Activated CD8-positive, alpha-beta T cell treated with anti-CD3 and anti-CD28 coated beads for 36 hours (primary cell): ENCODE results near the gene RAB3GAP1. TPM values are rescaled to one million over a fixed set of nuclear protein-coding genes. Genes with fewer than 3 reads are reported as not detected.

Experiments
- ATAC-seq: fragments of 200-7000 bp; cut with Tn5 transposase; one replicate; pipeline ENCODE4 v1.10.0; 2021; ENCODE audit warnings: mild to moderate bottlenecking, moderate library complexity
- CTCF ChIA-PET: fragments of 350-600 bp; sonication (Branson Sonifier 250); formaldehyde crosslinking; loops from one replicate; lab custom pipeline; 2021; ENCODE audit warnings: antibody characterized with exemption; lab: Charles Lee
- POLR2A ChIA-PET: fragments of 350-600 bp; sonication (Branson Sonifier 250); formaldehyde crosslinking; loops from one replicate; lab custom pipeline; 2021; ENCODE audit warnings: antibody characterized with exemption; lab: Charles Lee
- DNase-seq: peaks from one replicate; pipeline ENCODE4 v3.0.0-alpha.2; 2020
- H3K27ac Mint-ChIP-seq: one replicate; pipeline ENCODE4 v1.8.0; 2021; ENCODE audit warnings: mild to moderate bottlenecking, mixed read lengths
- H3K27me3 Mint-ChIP-seq: one replicate; pipeline ENCODE4 v1.8.0; 2021; ENCODE audit warnings: mixed read lengths
- H3K36me3 Mint-ChIP-seq: one replicate; pipeline ENCODE4 v1.8.0; 2021; ENCODE audit warnings: low read depth, mixed read lengths
- H3K4me1 Mint-ChIP-seq: one replicate; pipeline ENCODE4 v1.8.0; 2021; ENCODE audit warnings: low read depth, mixed read lengths
- H3K4me3 Mint-ChIP-seq: one replicate; pipeline ENCODE4 v1.8.0; 2021; ENCODE audit warnings: mild to moderate bottlenecking, moderate library complexity, mixed read lengths
- H3K9me3 Mint-ChIP-seq: one replicate; pipeline ENCODE4 v1.8.0; 2021; ENCODE audit warnings: mixed read lengths
- CTCF ChIP-seq: fragments of 200-600 bp; IDR thresholded peaks from one replicate; pipeline ENCODE4 v1.8.0; 2022; ENCODE audit warnings: antibody characterized with exemption, mild to moderate bottlenecking
- intact Hi-C: fragments of 100-400 bp; cut with micrococcal nuclease; formaldehyde crosslinking; loops from one replicate; pipeline ENCODE4 v1.10.0; 2022
- total RNA-seq, 2 experiments: library from RNA; stranded (reverse); gene quantifications; one replicate each; pipeline ENCODE4 v1.2.3, GENCODE V29; 2021

Gene RAB3GAP1
- total RNA-seq, 2 experiments from 2014 or later = 24.7 to 25.6 TPM

GRCh38 chr2:135037831-135038230 is 14.3 kb upstream of the RAB3GAP1 start:
- DNase-seq (no peak), ATAC-seq (no peak)
- H3K27me3 Mint-ChIP-seq = no peaks in the 10 kb centered on the region
- no peaks in the 10 kb centered on the region for H3K9me3 Mint-ChIP-seq
- H3K4me1 Mint-ChIP-seq = no peaks in the 10 kb centered on the region
- no peaks in the 10 kb centered on the region for H3K36me3 Mint-ChIP-seq
- no peak overlapping the region for H3K27ac Mint-ChIP-seq
- intact Hi-C loops = no loop called here
- POLR2A ChIA-PET = interaction anchor here (0.9 kb wide), 1 partner anchor 12 kb away, joined by 3 read pairs; no protein-coding TSS in a partner anchor
- TF ChIP-seq CTCF = no peak
- H3K4me3 Mint-ChIP-seq = no peak overlapping the region
- CTCF ChIA-PET = interaction anchor here (1.2 kb wide), 1 partner anchor 12 kb away, joined by 3 read pairs; no protein-coding TSS in a partner anchor

- TF ChIP-seq CTCF = peak; percentile 70
- Mint-ChIP-seq H3K4me1 (no peaks in the 10 kb centered on the region), H3K36me3 (no peaks in the 10 kb centered on the region), H3K9me3 (no peaks in the 10 kb centered on the region), H3K27me3 (no peaks in the 10 kb centered on the region), H3K4me3 (no peak overlapping the region), H3K27ac (no peak overlapping the region)
- ATAC-seq (no peak), DNase-seq (peak; percentile 57)
- POLR2A ChIA-PET = no interaction called here
- CTCF ChIA-PET = interaction anchor here (0.6 to 1.5 kb wide), 10 partner anchors 10 to 741 kb away, joined by 3 to 4 read pairs (median 4); no protein-coding TSS in a partner anchor
- intact Hi-C loops = no loop called here
These were observed 8.7 kb upstream of the RAB3GAP1 start for GRCh38 chr2:135043345-135043744.

GRCh38 chr2:135047300-135047699 is 4.8 kb upstream of the RAB3GAP1 start, which contains the start of gene MAP3K19:
TSS of gene MAP3K19 (minus strand) at chr2:135047447. CDS start at chr2:135024647, 22,800 bp downstream.
- no peak for TF ChIP-seq CTCF
- DNase-seq (no peak), ATAC-seq (no peak)
- Mint-ChIP-seq H3K27ac (no peak within 1 kb of the TSS), H3K4me3 (no peak within 1 kb of the TSS), H3K36me3 (no peaks in the 10 kb centered on the region), H3K27me3 (no peaks in the 10 kb centered on the region), H3K9me3 (no peaks in the 10 kb centered on the region), H3K4me1 (peaks cover 7% of the 10 kb centered on the region)
- CTCF ChIA-PET = no interaction called here
- intact Hi-C loops = no loop called here
- POLR2A ChIA-PET = interaction anchor here (1.2 kb wide), 1 partner anchor 53 kb away, joined by 3 read pairs; no protein-coding TSS in a partner anchor

- no peak overlapping the region for H3K4me3 Mint-ChIP-seq
- H3K27me3 Mint-ChIP-seq = no peaks in the 10 kb centered on the region
- intact Hi-C loops = no loop called here
- POLR2A ChIA-PET = interaction anchor here (1.2 to 1.5 kb wide), 2 partner anchors 10 to 52 kb away, joined by 3 to 4 read pairs; no protein-coding TSS in a partner anchor
- TF ChIP-seq CTCF = no peak
- no peaks in the 10 kb centered on the region for H3K36me3 Mint-ChIP-seq
- H3K9me3 Mint-ChIP-seq = no peaks in the 10 kb centered on the region
- H3K4me1 Mint-ChIP-seq = peaks cover 7% of the 10 kb centered on the region
- H3K27ac Mint-ChIP-seq = no peak overlapping the region
- CTCF ChIA-PET = no interaction called here
- no peak for ATAC-seq
- no peak for DNase-seq
These were observed 4.0 kb upstream of the RAB3GAP1 start for GRCh38 chr2:135048122-135048521.

- DNase-seq (no peak), ATAC-seq (no peak)
- Mint-ChIP-seq H3K4me1 (peaks cover 23% of the 10 kb centered on the region), H3K9me3 (no peaks in the 10 kb centered on the region), H3K36me3 (peaks cover 6% of the 10 kb centered on the region), H3K4me3 (peak overlapping the region; percentile 24), H3K27me3 (no peaks in the 10 kb centered on the region), H3K27ac (no peak overlapping the region)
- intact Hi-C loops = no loop called here
- no peak for TF ChIP-seq CTCF
- POLR2A ChIA-PET = interaction anchor here (1.1 kb wide), 1 partner anchor 12 kb away, joined by 3 read pairs; no protein-coding TSS in a partner anchor
- CTCF ChIA-PET = interaction anchor here (0.8 to 2.5 kb wide), 3 partner anchors 12 to 710 kb away, joined by 3 to 10 read pairs (median 3); no protein-coding TSS in a partner anchor
These were observed 2.0 kb upstream of the RAB3GAP1 start for GRCh38 chr2:135050132-135050531.
